HepG2 (cell line): ENCODE measurements around the gene KRT77. TPM values are rescaled to one million over a fixed set of nuclear protein-coding genes. Genes with fewer than 3 reads are reported as not detected.

Experiments
- ATAC-seq: fragments of 200-7000 bp; cut with Tn5 transposase; 3 replicates; pipeline ENCODE4 v1.9.1; 2020; ENCODE audit warnings: mild to moderate bottlenecking, moderate library complexity
- BruUV-seq: library from RNA; stranded (reverse); fragments of 400-500 nt; replicated peaks from 2 replicates; lab custom pipeline; 2021; lab: Mats Ljungman, UMichigan
- CTCF ChIA-PET: fragments of 300-600 bp; formaldehyde crosslinking; extraction: SDS; loops from one replicate; lab custom pipeline; 2021; ENCODE audit warnings: low total read pairs, inconsistent platforms, low intra/inter-chr PET ratio; lab: Yijun Ruan, JAX
- POLR2A ChIA-PET: fragments of 350-600 bp; sonication (Branson Sonifier 250); formaldehyde crosslinking; loops from one replicate; lab custom pipeline; 2020; ENCODE audit warnings: antibody characterized with exemption, inconsistent platforms; lab: Yijun Ruan, JAX
- DNase-seq: peaks from one replicate; pipeline ENCODE4 v3.0.0-alpha.2; 2015; ENCODE audit warnings: low spot score
- FAIRE-seq: peaks from 3 replicates; lab custom pipeline; 2011; peaks lifted over from hg19 to GRCh38; lab: Jason Lieb, UNC
- H2AFZ ChIP-seq: one replicate; pipeline ENCODE4 v1.6.1; 2011; ENCODE audit warnings: low read length, inconsistent platforms
- H3K27ac ChIP-seq: fragments of 300-600 bp; 3 replicates; pipeline ENCODE4 v1.8.0; 2011; ENCODE audit warnings: mixed run types, mild to moderate bottlenecking, mixed read lengths, low read length, inconsistent platforms; ENCODE audit not compliant: insufficient read depth; ENCODE audit errors: extremely low read length
- H3K27me3 ChIP-seq, 2 experiments: fragments of 200-600 bp in 1 of 2; 2 replicates in 1 of 2; 3 replicates in 1 of 2; pipeline versions ENCODE4 v1.6.0 to v1.8.0; 2011; ENCODE audit warnings: low read length in 2 of 2, mild to moderate bottlenecking in 2 of 2, moderate library complexity in 2 of 2, inconsistent platforms in 1 of 2; ENCODE audit not compliant: insufficient read depth in 2 of 2, control insufficient read depth in 1 of 2
- H3K36me3 ChIP-seq, 2 experiments: fragments of 200-600 bp in 1 of 2; replicated peaks in 1 of 2; 2 replicates in 1 of 2; 3 replicates in 1 of 2; pipeline versions ENCODE4 v1.5.1 to v1.8.0; 2011; ENCODE audit warnings: low read length in 2 of 2, inconsistent platforms in 1 of 2; ENCODE audit not compliant: insufficient read depth in 2 of 2, control insufficient read depth in 1 of 2
- H3K4me1 ChIP-seq: 2 replicates; pipeline ENCODE4 v1.5.1; 2012; ENCODE audit warnings: low read length, inconsistent platforms; ENCODE audit not compliant: insufficient read depth
- H3K4me2 ChIP-seq: 2 replicates; pipeline ENCODE4 v1.6.0; 2011; ENCODE audit warnings: low read depth, low read length, inconsistent platforms
- H3K4me3 ChIP-seq, 3 experiments: fragments of 200-600 bp in 1 of 3; sonication (generic), shearing (Covaris generic) in 1 of 3; replicated peaks in 1 of 3; 2 replicates each; pipeline ENCODE4 v1.5.1; 2011 to 2016; ENCODE audit warnings: low read length in 3 of 3, inconsistent platforms in 2 of 3, low read depth in 2 of 3, mild to moderate bottlenecking in 2 of 3, control low read depth in 1 of 3, mixed read lengths in 1 of 3; ENCODE audit not compliant: insufficient read depth in 1 of 3
- H3K79me2 ChIP-seq: one replicate; pipeline ENCODE4 v1.6.1; 2011; ENCODE audit warnings: low read length, inconsistent platforms; ENCODE audit not compliant: insufficient read depth
- H3K9ac ChIP-seq: 2 replicates; pipeline ENCODE4 v1.6.0; 2011; ENCODE audit warnings: mild to moderate bottlenecking, low read depth, low read length, inconsistent platforms; ENCODE audit not compliant: insufficient read depth
- H3K9me3 ChIP-seq: 2 replicates; pipeline ENCODE4 v1.5.1; 2012; ENCODE audit warnings: mild to moderate bottlenecking, low read length
- H4K20me1 ChIP-seq: 2 replicates; pipeline ENCODE4 v1.6.0; 2011; ENCODE audit warnings: inconsistent platforms, mild to moderate bottlenecking, low read length, moderate library complexity; ENCODE audit not compliant: insufficient read depth
- CCAR2 ChIP-seq: fragments of 200-400 bp; formaldehyde crosslinking; optimal IDR thresholded peaks from 2 replicates; pipeline ENCODE3; 2018; ENCODE audit warnings: low read depth, mild to moderate bottlenecking, low read length, moderate library complexity
- FOXA3 ChIP-seq: IDR thresholded peaks from 2 replicates; pipeline ENCODE4 v1.6.1; 2016; ENCODE audit warnings: missing genetic modification reagents, missing compliant biosample characterization
- HMGA1 ChIP-seq: sonication (generic); formaldehyde crosslinking; conservative IDR thresholded peaks from 2 replicates; pipeline ENCODE4 v1.4.0; 2020; ENCODE audit warnings: missing genetic modification reagents
- MTF2 ChIP-seq: sonication (generic); formaldehyde crosslinking; IDR thresholded peaks from 2 replicates; pipeline ENCODE4 v1.5.0; 2020; ENCODE audit warnings: missing genetic modification reagents, borderline replicate concordance
- NR3C1 ChIP-seq: sonication (generic); formaldehyde crosslinking; IDR thresholded peaks from 2 replicates; pipeline ENCODE4 v1.4.0; 2020; ENCODE audit warnings: missing genetic modification reagents
- ZSCAN12 ChIP-seq: sonication (generic); formaldehyde crosslinking; IDR thresholded peaks from 2 replicates; pipeline ENCODE4 v1.9.0; 2021; ENCODE audit warnings: mild to moderate bottlenecking, missing genetic modification reagents
- WGBS: methylation state at CpG from one replicate; pipeline ENCODE4 v1.1.6; 2017; ENCODE audit warnings: low lambda C conversion rate; 5-methylcytosine and 5-hydroxymethylcytosine counted together
- in situ Hi-C: cut with HindIII; loops from 2 replicates; pipeline ENCODE4 v1.10.0; 2017; ENCODE audit warnings: low pct_unique_long_range_greater_than_20kb; ENCODE audit not compliant: extremely low pct_ligation_motif_present
- intact Hi-C: fragments of 100-400 bp; cut with micrococcal nuclease; formaldehyde crosslinking; loops from one replicate; pipeline ENCODE4 v1.10.0; 2022; ENCODE audit not compliant: unreplicated experiment
- polyA plus RNA-seq, 8 experiments: library from polyadenylated mRNA; depleted of rRNA in 3 of 8; stranded (reverse) in 7 of 8; unstranded in 1 of 8; fragments of >200 nt; fragmentation: Illumina TruSeq in 4 of 8; extraction: Trizol in 4 of 8; gene quantifications; 2 replicates each; pipeline versions ENCODE4 v1.2.1 to v1.2.3, GENCODE V29; 2011 to 2016; ENCODE audit warnings: low read depth in 4 of 8, missing spikeins in 1 of 8, mixed read lengths in 1 of 8; ENCODE audit not compliant: insufficient read depth in 1 of 8
- total RNA-seq, 5 experiments: library from RNA; depleted of rRNA; stranded (reverse); fragments of >200 nt; fragmentation: Illumina TruSeq; extraction: Trizol; gene quantifications; 2 replicates each; pipeline ENCODE4 v1.2.3, GENCODE V29; 2016; ENCODE audit warnings: low read depth in 1 of 5
- TF ChIP-seq, protein P1 (sequence below): sonication (generic); formaldehyde crosslinking; IDR thresholded peaks from 2 replicates; pipeline ENCODE4 v1.4.0; 2020; ENCODE audit warnings: mild to moderate bottlenecking, missing genetic modification reagents, borderline replicate concordance
- TF ChIP-seq, protein P2 (sequence below): IDR thresholded peaks from 2 replicates; pipeline ENCODE4 v1.6.1; 2016; ENCODE audit warnings: missing genetic modification reagents, missing compliant biosample characterization
- TF ChIP-seq, protein P3 (sequence below): sonication (generic); formaldehyde crosslinking; IDR thresholded peaks from 2 replicates; pipeline ENCODE4 v1.8.0; 2022; ENCODE audit warnings: mild to moderate bottlenecking, missing genetic modification reagents; ENCODE audit not compliant: insufficient replicate concordance
- TF ChIP-seq, protein P4 (sequence below): sonication (generic); formaldehyde crosslinking; IDR thresholded peaks from 2 replicates; pipeline ENCODE4 v1.5.0; 2020; ENCODE audit warnings: mild to moderate bottlenecking, missing genetic modification reagents

KRT77 gene
- total and polyA plus RNA-seq, 2 of the 13 experiments (the other 11 are each of a cell fraction or from before 2014, with no cell fraction given): not detected

DNA sequence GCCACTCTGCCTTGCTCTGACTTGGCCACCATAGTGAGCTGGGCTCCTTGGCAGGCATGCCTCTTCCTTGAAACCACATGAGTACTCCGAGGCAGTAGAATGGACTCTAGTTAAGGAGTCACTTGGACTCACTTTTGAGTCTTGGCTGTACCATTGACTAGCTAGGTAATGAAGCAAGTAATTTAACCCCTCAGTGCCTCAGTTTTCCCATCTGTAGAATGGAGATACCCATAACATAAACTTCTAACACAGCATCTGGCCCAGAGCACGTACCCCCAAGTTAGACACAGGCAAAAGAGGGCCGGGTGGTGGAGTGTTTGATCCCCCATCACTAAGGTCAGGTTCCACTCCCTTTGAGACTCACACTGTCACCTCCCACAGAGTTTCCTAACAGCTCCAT lies 8.3 kb downstream of the KRT77 start:
- H3K9ac ChIP-seq: no peak overlapping the region
- H3K4me2 ChIP-seq: no peak overlapping the region
- intact Hi-C loops (no loop called here), in situ Hi-C loops (loop anchor here (25.0 kb wide), 1 partner anchor 292 kb away; no protein-coding TSS in a partner anchor)
- DNase-seq: no peak
- no peaks in the 10 kb centered on the region for H3K4me1 ChIP-seq
- ATAC-seq: no peak
- TF ChIP-seq CCAR2: no peak
- TF ChIP-seq, protein P1, sequence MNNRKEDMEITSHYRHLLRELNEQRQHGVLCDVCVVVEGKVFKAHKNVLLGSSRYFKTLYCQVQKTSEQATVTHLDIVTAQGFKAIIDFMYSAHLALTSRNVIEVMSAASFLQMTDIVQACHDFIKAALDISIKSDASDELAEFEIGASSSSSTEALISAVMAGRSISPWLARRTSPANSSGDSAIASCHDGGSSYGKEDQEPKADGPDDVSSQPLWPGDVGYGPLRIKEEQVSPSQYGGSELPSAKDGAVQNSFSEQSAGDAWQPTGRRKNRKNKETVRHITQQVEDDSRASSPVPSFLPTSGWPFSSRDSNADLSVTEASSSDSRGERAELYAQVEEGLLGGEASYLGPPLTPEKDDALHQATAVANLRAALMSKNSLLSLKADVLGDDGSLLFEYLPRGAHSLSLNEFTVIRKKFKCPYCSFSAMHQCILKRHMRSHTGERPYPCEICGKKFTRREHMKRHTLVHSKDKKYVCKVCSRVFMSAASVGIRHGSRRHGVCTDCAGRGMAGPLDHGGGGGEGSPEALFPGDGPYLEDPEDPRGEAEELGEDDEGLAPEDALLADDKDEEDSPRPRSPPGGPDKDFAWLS (CRISPR knock-in tag): no peak
- no peaks in the 10 kb centered on the region for H3K9me3 ChIP-seq
- no TSS peak for BruUV-seq
- peaks cover 5 to 50% of the 10 kb centered on the region in 2 experiments for H3K27me3 ChIP-seq
- H3K27ac ChIP-seq: no peak overlapping the region
- CTCF ChIA-PET: no interaction called here
- FAIRE-seq: no peak
- POLR2A ChIA-PET: no interaction called here
- WGBS: 0% methylated on average over 2 of the region's 3 CpGs
- no peak overlapping the region for H3K4me3 ChIP-seq
- no peaks in the 10 kb centered on the region for H3K36me3 ChIP-seq
- H4K20me1 ChIP-seq: no peaks in the 10 kb centered on the region
- H3K79me2 ChIP-seq: no peaks in the 10 kb centered on the region
- no peak overlapping the region for H2AFZ ChIP-seq

DNA sequence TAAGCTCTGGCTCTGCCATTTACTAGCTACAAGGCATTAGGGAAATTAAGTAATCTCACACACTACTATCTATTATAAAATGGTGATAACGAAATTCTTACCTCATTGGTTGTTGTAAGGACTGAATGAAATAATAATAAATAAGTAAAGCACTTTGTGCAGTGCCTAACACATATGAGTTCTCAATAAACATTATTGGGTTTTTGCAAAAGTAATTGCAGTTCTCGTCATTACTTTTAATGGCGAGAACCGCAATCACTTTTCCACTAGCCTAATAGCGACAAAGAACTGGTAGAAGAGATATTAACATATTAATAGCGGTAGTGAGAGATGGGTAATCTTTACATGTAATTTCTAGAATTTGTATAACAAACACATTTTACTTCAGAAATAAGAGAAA lies 9.2 kb downstream of the KRT77 start:
- no peaks in the 10 kb centered on the region for H4K20me1 ChIP-seq
- no peaks in the 10 kb centered on the region for H3K9me3 ChIP-seq
- H2AFZ ChIP-seq: no peak overlapping the region
- WGBS: 18% methylated on average over 6 of the region's 6 CpGs
- in situ Hi-C loops: loop anchor here (25.0 kb wide), 1 partner anchor 293 kb away; no protein-coding TSS in a partner anchor
- no peak overlapping the region for H3K9ac ChIP-seq
- FAIRE-seq (no peak), DNase-seq (no peak), ATAC-seq (no peak)
- ChIA-PET POLR2A (no interaction called here), CTCF (no interaction called here)
- H3K27ac ChIP-seq: no peak overlapping the region
- no peaks in the 10 kb centered on the region for H3K4me1 ChIP-seq
- H3K4me2 ChIP-seq: no peak overlapping the region
- no peaks in the 10 kb centered on the region for H3K79me2 ChIP-seq
- H3K27me3 ChIP-seq: peaks cover 5 to 54% of the 10 kb centered on the region in 2 experiments; a peak in 4 of 5 replicates
- H3K4me3 ChIP-seq: no peak overlapping the region
- BruUV-seq: no TSS peak
- intact Hi-C loops: no loop called here
- no peaks in the 10 kb centered on the region for H3K36me3 ChIP-seq
- TF ChIP-seq, protein P2, sequence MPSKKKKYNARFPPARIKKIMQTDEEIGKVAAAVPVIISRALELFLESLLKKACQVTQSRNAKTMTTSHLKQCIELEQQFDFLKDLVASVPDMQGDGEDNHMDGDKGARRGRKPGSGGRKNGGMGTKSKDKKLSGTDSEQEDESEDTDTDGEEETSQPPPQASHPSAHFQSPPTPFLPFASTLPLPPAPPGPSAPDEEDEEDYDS (CRISPR knock-in tag): no peak
- TF ChIP-seq FOXA3 (CRISPR knock-in tag): no peak
- TF ChIP-seq, protein P3, sequence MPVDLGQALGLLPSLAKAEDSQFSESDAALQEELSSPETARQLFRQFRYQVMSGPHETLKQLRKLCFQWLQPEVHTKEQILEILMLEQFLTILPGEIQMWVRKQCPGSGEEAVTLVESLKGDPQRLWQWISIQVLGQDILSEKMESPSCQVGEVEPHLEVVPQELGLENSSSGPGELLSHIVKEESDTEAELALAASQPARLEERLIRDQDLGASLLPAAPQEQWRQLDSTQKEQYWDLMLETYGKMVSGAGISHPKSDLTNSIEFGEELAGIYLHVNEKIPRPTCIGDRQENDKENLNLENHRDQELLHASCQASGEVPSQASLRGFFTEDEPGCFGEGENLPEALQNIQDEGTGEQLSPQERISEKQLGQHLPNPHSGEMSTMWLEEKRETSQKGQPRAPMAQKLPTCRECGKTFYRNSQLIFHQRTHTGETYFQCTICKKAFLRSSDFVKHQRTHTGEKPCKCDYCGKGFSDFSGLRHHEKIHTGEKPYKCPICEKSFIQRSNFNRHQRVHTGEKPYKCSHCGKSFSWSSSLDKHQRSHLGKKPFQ (CRISPR knock-in tag): no peak
- no peak for TF ChIP-seq NR3C1 (CRISPR knock-in tag)
- no peak for TF ChIP-seq MTF2 (CRISPR knock-in tag)
- TF ChIP-seq, protein P4, sequence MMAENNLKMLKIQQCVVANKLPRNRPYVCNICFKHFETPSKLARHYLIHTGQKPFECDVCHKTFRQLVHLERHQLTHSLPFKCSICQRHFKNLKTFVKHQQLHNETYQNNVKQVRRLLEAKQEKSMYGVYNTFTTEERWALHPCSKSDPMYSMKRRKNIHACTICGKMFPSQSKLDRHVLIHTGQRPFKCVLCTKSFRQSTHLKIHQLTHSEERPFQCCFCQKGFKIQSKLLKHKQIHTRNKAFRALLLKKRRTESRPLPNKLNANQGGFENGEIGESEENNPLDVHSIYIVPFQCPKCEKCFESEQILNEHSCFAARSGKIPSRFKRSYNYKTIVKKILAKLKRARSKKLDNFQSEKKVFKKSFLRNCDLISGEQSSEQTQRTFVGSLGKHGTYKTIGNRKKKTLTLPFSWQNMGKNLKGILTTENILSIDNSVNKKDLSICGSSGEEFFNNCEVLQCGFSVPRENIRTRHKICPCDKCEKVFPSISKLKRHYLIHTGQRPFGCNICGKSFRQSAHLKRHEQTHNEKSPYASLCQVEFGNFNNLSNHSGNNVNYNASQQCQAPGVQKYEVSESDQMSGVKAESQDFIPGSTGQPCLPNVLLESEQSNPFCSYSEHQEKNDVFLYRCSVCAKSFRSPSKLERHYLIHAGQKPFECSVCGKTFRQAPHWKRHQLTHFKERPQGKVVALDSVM (CRISPR knock-in tag): no peak
- no peak for TF ChIP-seq HMGA1 (CRISPR knock-in tag)
- no peak for TF ChIP-seq ZSCAN12 (CRISPR knock-in tag)
